Stimulated activated CD8-positive, alpha-beta memory T cell treated with anti-CD3 and anti-CD28 coated beads, Interleukin-2, amount 100 ng/mL, for 48 hours (primary cell): ENCODE measurements around the gene CHPF2.
A peak's percentile ranks its signal among the peaks of the same experiment; 100 is the strongest.

Source experiments
- DNase-seq, 2 donors: peaks; one replicate each; pipeline ENCODE4 v3.0.0-alpha.2; 2020; ENCODE audit warnings: low read depth in 2 of 2

The CHPF2 gene, protein sequence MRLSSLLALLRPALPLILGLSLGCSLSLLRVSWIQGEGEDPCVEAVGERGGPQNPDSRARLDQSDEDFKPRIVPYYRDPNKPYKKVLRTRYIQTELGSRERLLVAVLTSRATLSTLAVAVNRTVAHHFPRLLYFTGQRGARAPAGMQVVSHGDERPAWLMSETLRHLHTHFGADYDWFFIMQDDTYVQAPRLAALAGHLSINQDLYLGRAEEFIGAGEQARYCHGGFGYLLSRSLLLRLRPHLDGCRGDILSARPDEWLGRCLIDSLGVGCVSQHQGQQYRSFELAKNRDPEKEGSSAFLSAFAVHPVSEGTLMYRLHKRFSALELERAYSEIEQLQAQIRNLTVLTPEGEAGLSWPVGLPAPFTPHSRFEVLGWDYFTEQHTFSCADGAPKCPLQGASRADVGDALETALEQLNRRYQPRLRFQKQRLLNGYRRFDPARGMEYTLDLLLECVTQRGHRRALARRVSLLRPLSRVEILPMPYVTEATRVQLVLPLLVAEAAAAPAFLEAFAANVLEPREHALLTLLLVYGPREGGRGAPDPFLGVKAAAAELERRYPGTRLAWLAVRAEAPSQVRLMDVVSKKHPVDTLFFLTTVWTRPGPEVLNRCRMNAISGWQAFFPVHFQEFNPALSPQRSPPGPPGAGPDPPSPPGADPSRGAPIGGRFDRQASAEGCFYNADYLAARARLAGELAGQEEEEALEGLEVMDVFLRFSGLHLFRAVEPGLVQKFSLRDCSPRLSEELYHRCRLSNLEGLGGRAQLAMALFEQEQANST

GRCh38 chr7:151232091-151232916, at the start of gene CHPF2:
Gene CHPF2, plus strand, starts transcription at chr7:151232483. Its CDS starts 1,529 bp downstream, at chr7:151234012.
- DNase-seq: peak; percentile 84 to 91

GRCh38 chr7:151185762-151186639, 46.3 kb upstream of the CHPF2 start:
- no peak for DNase-seq

- no peak for DNase-seq
Observed at GRCh38 chr7:151186640-151187408, 45.5 kb upstream of the CHPF2 start, which contains the start of gene ASB10. Gene ASB10, minus strand, starts transcription at chr7:151187250. Its CDS starts 120 bp downstream, at chr7:151187130.

DNA sequence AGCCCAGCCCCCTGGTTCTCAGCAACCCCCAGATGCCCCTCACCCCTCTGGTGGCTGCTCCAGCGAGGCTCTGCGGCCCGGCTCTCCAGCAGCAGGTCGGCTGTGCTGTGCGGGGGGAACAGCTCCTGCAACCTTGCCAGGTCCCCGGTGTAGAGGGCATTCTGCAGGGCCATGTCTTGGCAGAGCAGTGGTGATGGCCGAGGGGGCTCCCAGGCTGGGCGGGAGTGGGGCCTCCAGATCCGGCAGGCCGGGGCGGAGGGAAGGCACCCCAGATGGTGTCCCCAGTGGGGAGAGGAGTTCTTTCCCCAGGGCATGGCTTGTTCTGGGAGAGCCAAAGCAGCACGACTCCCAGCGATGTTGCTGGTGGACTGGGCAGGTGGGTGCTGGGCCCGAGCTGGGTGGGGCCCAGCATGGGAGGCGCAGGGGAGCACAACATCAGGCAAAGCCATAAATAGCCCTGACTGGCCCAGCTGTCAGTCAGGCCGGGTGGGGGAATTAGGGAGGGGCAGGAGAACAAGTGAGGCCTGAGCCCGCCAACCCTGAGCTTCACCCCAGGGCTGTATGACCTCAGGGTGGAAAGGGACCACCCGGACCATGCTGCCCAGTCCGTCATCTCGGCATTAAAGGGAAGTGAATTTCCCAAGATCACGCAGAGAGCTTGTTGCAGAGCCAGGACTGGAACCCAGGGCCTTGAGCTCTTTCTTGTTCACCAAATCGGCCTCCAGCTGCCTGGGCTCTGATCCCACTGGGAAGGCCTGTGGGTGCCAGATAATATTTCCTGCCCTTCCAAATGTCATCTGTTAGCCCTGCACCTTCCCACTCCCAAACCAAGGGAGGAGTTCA, 44.7 kb upstream of the CHPF2 start:
- no peak for DNase-seq

DNA sequence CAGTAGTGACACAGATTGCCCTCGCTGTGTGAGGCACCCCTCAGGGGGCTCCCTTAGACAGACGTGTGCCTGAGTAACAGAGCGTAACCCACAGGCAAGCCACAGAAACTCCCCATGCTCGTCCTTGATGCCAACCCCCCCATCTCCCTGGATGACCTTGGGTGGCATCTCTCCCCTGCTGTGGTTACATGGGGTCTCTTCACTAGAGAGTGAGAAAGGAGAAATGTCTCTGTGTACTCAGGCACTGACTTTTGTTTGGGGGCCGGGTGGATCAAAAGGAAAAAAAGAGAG, 44.1 kb upstream of the CHPF2 start:
- DNase-seq: no peak

DNA sequence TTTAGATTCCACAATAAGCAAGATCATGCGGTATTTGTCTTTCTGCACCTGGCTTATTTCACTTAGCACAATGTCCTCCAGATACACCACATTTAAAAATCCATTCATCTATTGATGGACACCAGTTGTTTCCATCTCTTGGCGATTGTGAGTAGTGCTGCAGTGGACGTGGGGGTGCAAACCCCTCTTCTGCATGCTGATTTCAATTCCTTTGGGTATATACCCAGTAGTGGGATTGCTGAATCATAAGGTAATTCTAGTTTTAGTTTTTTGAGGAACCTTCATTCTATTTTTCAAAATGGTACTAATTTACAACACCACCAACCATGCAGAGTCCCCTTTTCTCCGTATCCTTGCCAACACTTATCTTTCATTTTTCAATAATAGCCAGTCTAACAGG, 43.2 kb upstream of the CHPF2 start:
- DNase-seq: no peak

- no peak for DNase-seq
Observed at GRCh38 chr7:151191544-151191943, 40.7 kb upstream of the CHPF2 start.

- DNase-seq: no peak
Observed at GRCh38 chr7:151192002-151192539, 40.2 kb upstream of the CHPF2 start.

DNA sequence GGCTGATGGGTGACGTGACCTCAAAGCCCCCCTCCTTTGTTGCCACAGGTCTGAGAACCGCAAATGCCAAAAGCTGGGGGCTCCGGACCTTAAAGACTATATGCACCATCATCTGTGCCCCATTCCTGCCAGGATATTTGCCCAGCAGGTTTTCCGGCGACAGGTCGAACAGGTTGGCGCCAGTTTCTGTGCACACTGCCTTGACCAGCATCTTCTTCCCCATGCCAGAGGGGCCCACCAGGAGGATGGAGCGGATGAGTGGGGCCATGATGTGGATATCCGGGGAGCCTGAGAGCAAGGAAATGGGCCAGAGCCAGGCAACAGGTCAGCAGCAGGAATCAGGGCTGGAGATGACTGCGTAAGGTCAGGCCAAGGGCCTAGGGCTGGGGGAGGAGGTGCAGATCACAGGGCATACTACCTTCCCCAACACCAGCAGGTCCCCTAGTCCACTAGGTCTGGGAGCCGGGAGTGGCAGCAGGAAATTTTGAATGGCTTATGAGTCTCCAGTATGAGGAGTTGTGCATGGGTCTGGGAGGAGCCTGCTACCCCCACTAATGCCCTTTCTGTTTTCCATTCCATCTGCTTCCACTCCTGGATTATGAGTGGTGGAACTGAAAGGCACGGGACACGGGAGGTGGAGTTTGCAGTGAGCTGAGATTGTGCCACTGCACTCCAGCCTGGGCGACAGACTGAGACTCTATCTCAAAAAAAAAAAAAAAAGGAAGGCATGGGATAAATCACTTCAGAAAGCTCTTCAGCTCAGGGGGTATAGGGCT, 38.9 kb upstream of the CHPF2 start:
- DNase-seq: no peak

GRCh38 chr7:151194188-151194587, 38.1 kb upstream of the CHPF2 start:
- DNase-seq: no peak

- DNase-seq: no peak
Observed at GRCh38 chr7:151195616-151196450, 36.5 kb upstream of the CHPF2 start.

GRCh38 chr7:151197932-151198331, 34.4 kb upstream of the CHPF2 start:
- DNase-seq: no peak

DNA sequence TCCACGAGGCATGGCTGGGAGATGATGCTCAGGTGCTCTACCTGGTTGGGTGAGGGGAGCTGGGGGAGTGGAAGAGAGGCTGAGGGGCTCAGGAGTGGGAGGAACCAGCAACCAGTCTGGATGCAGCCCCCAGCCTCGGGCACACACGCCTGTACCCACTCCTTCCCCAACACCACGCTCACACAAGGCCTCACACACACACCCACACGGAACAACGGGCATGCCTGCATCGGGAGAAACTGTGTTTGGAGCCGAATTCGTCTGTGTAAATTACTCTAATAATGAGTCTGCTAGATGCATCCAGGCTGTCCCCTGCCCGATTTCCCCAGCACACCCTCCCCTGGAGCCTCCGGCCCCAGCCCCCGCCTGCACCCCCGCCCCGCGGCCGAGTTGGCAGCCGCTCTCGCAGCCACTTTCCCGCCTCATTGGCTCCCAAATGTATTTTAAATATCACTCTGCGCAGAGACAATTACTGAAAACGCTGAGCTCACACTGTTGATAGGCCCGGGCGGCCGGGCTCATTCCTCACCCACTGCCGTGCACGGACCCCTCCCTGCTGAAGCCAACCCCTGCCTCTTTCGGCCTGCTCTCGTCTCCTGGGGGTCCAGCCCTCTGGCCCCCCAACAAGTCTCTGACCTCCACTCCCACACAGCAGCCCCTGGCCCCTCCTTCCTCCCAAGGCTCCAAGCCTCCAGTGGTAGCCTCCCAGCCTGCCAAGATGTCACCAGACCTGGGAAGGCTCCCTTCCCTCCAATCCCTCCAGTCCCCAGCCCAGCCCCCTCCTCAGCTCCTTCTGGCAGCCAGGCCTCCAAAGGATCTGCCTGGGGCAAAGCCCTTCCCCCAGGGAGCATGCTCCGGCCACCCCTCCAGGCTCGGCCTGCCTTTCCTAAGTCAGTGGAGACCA, 33.1 kb upstream of the CHPF2 start:
- DNase-seq: no peak

- DNase-seq: no peak
Observed at GRCh38 chr7:151201344-151201743, 30.9 kb upstream of the CHPF2 start.

DNA sequence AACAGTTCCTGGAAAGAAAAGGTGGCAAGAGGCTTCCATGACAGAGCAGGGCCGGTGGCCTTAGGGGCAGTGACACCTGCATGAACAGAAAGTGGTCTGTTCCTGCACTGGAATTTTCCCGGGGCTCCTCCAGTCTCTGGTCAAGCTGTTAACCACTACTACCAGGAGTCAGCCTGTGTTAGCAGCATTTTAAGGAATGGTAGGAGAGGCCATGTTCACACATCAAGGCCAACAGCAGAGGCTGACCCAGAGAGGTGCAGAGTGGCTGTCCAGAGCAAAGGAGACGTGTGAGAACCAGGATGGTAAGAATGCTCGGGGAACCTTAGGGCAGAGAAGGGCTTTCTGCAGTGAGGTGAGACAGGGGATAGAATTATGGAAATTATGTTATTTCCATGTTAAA, 30.5 kb upstream of the CHPF2 start:
- no peak for DNase-seq

DNA sequence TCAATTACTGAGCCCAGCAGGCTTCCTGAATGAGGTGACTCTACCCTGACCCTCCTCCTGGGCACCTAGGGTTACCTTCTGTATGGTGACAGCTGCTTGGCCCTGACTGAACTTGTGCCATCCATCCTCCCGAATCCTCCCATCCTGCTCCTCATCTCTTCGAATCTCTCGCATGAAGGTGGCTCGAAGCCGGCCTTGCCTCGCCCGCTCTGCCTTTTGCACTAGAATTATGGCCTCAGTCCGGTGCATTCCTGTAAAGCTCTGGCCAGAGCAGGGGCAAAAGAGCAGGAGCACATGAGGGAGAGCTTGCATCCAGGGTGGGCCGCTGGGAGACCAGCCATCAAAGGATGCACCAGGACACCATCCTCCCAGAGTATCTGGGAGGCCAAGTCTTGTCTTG, 29.4 kb upstream of the CHPF2 start:
- DNase-seq: no peak
